Thyroid gland (tissue), 4 donors: ENCODE data around the gene UBQLN4.

Source experiments
- POLR2A ChIP-seq, 2 donors: fragments of 450-650 bp; IDR thresholded peaks; one replicate each; pipeline ENCODE4 v1.6.1; 2017; ENCODE audit warnings: antibody characterized with exemption in 2 of 2, mild to moderate bottlenecking in 2 of 2, moderate library complexity in 1 of 2
- TF ChIP-seq, protein P1 (sequence below), 6 experiments: fragments of 200-600 bp in 3 of 6; fragments of 450-650 bp in 3 of 6; sonication (generic) in 3 of 6; IDR thresholded peaks; one replicate each; pipeline ENCODE4 v1.5.1; 2016 to 2019; ENCODE audit warnings: antibody characterized with exemption in 6 of 6, mild to moderate bottlenecking in 2 of 6, inconsistent platforms in 1 of 6, moderate library complexity in 1 of 6

DNA sequence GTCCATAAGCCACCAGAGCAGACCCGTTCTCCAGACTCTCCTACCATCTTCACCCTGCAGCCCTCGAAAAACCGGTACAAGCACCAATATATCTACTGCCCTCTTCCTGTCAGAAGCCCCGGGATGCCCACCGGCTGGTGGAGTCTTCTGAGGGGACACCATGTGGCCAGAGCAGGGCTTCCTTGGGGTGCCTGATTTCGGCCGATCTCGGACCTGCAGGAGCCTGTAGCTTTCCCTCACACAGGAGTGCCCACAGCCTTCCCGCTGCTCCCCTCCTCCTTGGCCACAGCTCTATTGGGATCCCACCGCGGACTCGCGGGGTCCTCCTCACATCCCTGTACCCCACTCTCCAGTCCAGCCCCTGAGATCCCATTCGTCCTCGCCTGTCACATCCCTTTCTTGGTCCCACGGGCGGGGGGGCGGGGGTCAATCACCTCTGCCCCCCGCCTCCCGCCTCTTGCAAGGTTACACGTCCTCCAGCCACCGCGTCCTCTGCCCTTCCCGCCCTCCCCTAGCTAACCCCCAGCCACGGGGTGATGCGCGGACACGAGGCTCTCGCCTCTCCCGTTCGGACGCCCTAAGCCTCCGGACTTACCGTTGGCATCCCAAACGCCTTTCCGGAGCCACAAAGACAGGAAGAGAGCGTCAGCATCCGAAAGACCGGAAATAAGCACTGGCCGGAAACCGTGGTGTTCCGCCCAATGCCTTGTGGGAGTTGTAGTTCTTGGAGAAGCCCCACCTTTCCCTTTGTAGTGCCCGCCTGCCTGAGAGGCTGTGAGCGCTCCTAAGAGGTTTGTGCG, 33.1 kb downstream of the UBQLN4 start, which contains the start of gene SSR2:
- peak in 1 of 2 donors; percentile 57 for TF ChIP-seq POLR2A (IDR thresholded peaks at IDR 0.05)
- TF ChIP-seq, protein P1, sequence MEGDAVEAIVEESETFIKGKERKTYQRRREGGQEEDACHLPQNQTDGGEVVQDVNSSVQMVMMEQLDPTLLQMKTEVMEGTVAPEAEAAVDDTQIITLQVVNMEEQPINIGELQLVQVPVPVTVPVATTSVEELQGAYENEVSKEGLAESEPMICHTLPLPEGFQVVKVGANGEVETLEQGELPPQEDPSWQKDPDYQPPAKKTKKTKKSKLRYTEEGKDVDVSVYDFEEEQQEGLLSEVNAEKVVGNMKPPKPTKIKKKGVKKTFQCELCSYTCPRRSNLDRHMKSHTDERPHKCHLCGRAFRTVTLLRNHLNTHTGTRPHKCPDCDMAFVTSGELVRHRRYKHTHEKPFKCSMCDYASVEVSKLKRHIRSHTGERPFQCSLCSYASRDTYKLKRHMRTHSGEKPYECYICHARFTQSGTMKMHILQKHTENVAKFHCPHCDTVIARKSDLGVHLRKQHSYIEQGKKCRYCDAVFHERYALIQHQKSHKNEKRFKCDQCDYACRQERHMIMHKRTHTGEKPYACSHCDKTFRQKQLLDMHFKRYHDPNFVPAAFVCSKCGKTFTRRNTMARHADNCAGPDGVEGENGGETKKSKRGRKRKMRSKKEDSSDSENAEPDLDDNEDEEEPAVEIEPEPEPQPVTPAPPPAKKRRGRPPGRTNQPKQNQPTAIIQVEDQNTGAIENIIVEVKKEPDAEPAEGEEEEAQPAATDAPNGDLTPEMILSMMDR (IDR thresholded peaks at IDR 0.05), result no peak
